Fibroblast of villous mesenchyme (primary cell): ENCODE measurements around the gene USP17L20. TPM values are rescaled to one million over a fixed set of nuclear protein-coding genes. Genes with fewer than 3 reads are reported as not detected.
"Not testable (repeated sequence)": the region's sequence is repeated elsewhere in the genome, so short reads cannot be mapped to it uniquely, and the experiment has no call there.

Experiments
- DNase-seq: peaks from one replicate; pipeline ENCODE4 v3.0.0-alpha.2; 2010; ENCODE audit warnings: low read depth
- H3K4me3 ChIP-seq: 2 replicates; pipeline ENCODE4 v1.5.1; 2011; ENCODE audit warnings: low read depth, mild to moderate bottlenecking, low read length
- total RNA-seq: library from RNA; depleted of rRNA; stranded (reverse); fragments of >200 nt; gene quantifications from 2 replicates; pipeline ENCODE4 v1.2.3, GENCODE V29; 2012

The USP17L20 gene
- not detected in 2 replicates for total RNA-seq

GRCh38 chr4:9257824-9258223, at the start of gene USP17L20:
Gene USP17L20 (plus strand): TSS chr4:9258124. CDS start chr4:9258124, 0 bp downstream.
- not testable (repeated sequence) for DNase-seq, H3K4me3 ChIP-seq

GRCh38 chr4:9210357-9210756, 47.6 kb upstream of the USP17L20 start, which contains the start of gene USP17L10:
Gene USP17L10 (plus strand): TSS chr4:9210657. CDS start chr4:9210657, 0 bp downstream.
- H3K4me3 ChIP-seq, DNase-seq: not testable (repeated sequence)

GRCh38 chr4:9214701-9215100, 43.2 kb upstream of the USP17L20 start:
- not testable (repeated sequence) for DNase-seq, H3K4me3 ChIP-seq

GRCh38 chr4:9215105-9215504, 42.8 kb upstream of the USP17L20 start, which contains the start of gene USP17L11:
Gene USP17L11 (plus strand): TSS chr4:9215405. CDS start chr4:9215405, 0 bp downstream.
- H3K4me3 ChIP-seq, DNase-seq: not testable (repeated sequence)

- not testable (repeated sequence) for H3K4me3 ChIP-seq, DNase-seq
Observed at GRCh38 chr4:9219852-9220251, 38.1 kb upstream of the USP17L20 start, which contains the start of gene USP17L12. Gene USP17L12 (plus strand): TSS chr4:9220152. CDS start chr4:9220152, 0 bp downstream.

- not testable (repeated sequence) for H3K4me3 ChIP-seq, DNase-seq
Observed at GRCh38 chr4:9224596-9224995, 33.3 kb upstream of the USP17L20 start, which contains the start of gene USP17L13. Gene USP17L13 (plus strand): TSS chr4:9224896. CDS start chr4:9224896, 0 bp downstream.

GRCh38 chr4:9230249-9230648, 27.7 kb upstream of the USP17L20 start:
- not testable (repeated sequence) for DNase-seq

GRCh38 chr4:9234085-9234484, 23.8 kb upstream of the USP17L20 start, which contains the start of gene USP17L15:
Gene USP17L15 (plus strand): TSS chr4:9234385. CDS start chr4:9234385, 0 bp downstream.
- not testable (repeated sequence) for DNase-seq, H3K4me3 ChIP-seq

More at GRCh38 chr4:9230249-9230648, 27.7 kb upstream of the USP17L20 start:
- H3K4me3 ChIP-seq, result not testable (repeated sequence)

- DNase-seq, H3K4me3 ChIP-seq: not testable (repeated sequence)
Observed at GRCh38 chr4:9238461-9238860, 19.5 kb upstream of the USP17L20 start.

GRCh38 chr4:9243579-9243978, 14.3 kb upstream of the USP17L20 start, which contains the start of gene USP17L17:
Gene USP17L17 (plus strand): TSS chr4:9243879. CDS start chr4:9243879, 0 bp downstream.
- DNase-seq, H3K4me3 ChIP-seq: not testable (repeated sequence)

- peak; percentile 0 for DNase-seq
- H3K4me3 ChIP-seq, result not testable (repeated sequence)
Observed at GRCh38 chr4:9247953-9248680, 9.8 kb upstream of the USP17L20 start, which contains the start of gene USP17L18. Gene USP17L18 (plus strand): TSS chr4:9248630. CDS start chr4:9248630, 0 bp downstream.

- not testable (repeated sequence) for H3K4me3 ChIP-seq, DNase-seq
Observed at GRCh38 chr4:9253078-9253477, 4.8 kb upstream of the USP17L20 start, which contains the start of gene USP17L19. Gene USP17L19 (plus strand): TSS chr4:9253378. CDS start chr4:9253378, 0 bp downstream.

- not testable (repeated sequence) for DNase-seq, H3K4me3 ChIP-seq
Observed at GRCh38 chr4:9262572-9262971, 4.6 kb downstream of the USP17L20 start, which contains the start of gene USP17L21. Gene USP17L21 (plus strand): TSS chr4:9262872. CDS start chr4:9262872, 0 bp downstream.

- H3K4me3 ChIP-seq, DNase-seq: not testable (repeated sequence)
Observed at GRCh38 chr4:9267319-9267718, 9.4 kb downstream of the USP17L20 start, which contains the start of gene USP17L22. Gene USP17L22 (plus strand): TSS chr4:9267619. CDS start chr4:9267619, 0 bp downstream.

GRCh38 chr4:9271719-9272118, 13.8 kb downstream of the USP17L20 start:
- H3K4me3 ChIP-seq, DNase-seq: not testable (repeated sequence)

Other genes with a start within 250 kb of the USP17L20 start
- gene FAM90A26, start 87.7 kb upstream of the USP17L20 start, total RNA-seq, result not detected in 2 replicates
- gene USP17L10, start 47.5 kb upstream of the USP17L20 start, total RNA-seq, result not detected in 2 replicates
- not detected in 2 replicates for gene USP17L11, start 42.7 kb upstream of the USP17L20 start, total RNA-seq
- not detected in 2 replicates for gene USP17L12, start 38.0 kb upstream of the USP17L20 start, total RNA-seq
- not detected in 2 replicates for gene USP17L13, start 33.2 kb upstream of the USP17L20 start, total RNA-seq
- gene USP17L15, start 23.7 kb upstream of the USP17L20 start, total RNA-seq, result not detected in 2 replicates
- gene USP17L17, start 14.2 kb upstream of the USP17L20 start, total RNA-seq, result not detected in 2 replicates
- gene USP17L18, start 9.5 kb upstream of the USP17L20 start, total RNA-seq, result not detected in 2 replicates
- gene USP17L19, start 4.7 kb upstream of the USP17L20 start, total RNA-seq, result not detected in 2 replicates
- gene USP17L21, start 4.7 kb downstream of the USP17L20 start, total RNA-seq, result not detected in 2 replicates
- gene USP17L22, start 9.5 kb downstream of the USP17L20 start, total RNA-seq, result not detected in 2 replicates
- not detected in 2 replicates for gene USP17L24, start 67.0 kb downstream of the USP17L20 start, total RNA-seq
- gene USP17L25, start 71.8 kb downstream of the USP17L20 start, total RNA-seq, result not detected in 2 replicates
- gene USP17L26, start 76.5 kb downstream of the USP17L20 start, total RNA-seq, result not detected in 2 replicates
- not detected in 2 replicates for gene USP17L5, start 81.3 kb downstream of the USP17L20 start, total RNA-seq
- gene USP17L27, start 86.0 kb downstream of the USP17L20 start, total RNA-seq, result not detected in 2 replicates
- not detected in 2 replicates for gene USP17L28, start 90.8 kb downstream of the USP17L20 start, total RNA-seq
- not detected in 2 replicates for gene USP17L29, start 95.5 kb downstream of the USP17L20 start, total RNA-seq
- gene USP17L30, start 105.0 kb downstream of the USP17L20 start, total RNA-seq, result not detected in 2 replicates
- gene DEFB131A, start 186.3 kb downstream of the USP17L20 start, total RNA-seq, result not detected in 2 replicates